ENCODE data around the gene GLIS1. TPM values are rescaled to one million over a fixed set of nuclear protein-coding genes. Genes with fewer than 3 reads are reported as not detected.

The GLIS1 gene
- total RNA-seq, 1 experiment from 2014 or later: 0.28 TPM

DNA sequence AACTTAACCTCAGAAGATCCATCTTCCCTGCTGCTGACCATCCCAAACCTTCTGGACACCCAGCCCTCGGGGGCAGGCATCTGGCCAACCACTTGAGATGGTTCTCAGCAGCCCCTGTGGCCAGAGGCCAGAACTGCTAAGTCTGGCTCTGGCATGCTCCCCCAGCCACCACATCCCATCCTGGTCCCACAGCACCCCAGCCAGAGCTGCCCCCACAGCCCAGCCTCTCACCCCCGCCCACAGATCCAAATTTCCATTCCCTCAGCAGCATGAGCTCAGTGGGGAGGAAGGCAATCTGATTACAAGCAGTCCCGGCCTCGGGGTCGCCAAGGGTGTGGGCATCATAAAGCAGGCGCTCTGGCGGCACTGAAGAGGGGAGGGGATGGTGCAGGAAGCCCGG is 45.6 kb downstream of the GLIS1 start:
- no peaks in the 10 kb centered on the region for H3K23me2 ChIP-seq (ENCODE audit: insufficient read length, low read depth, low read length, poor library complexity, severe bottlenecking)
- H2BK120ac ChIP-seq (ENCODE audit: low read depth, low read length, poor library complexity, severe bottlenecking): no peak overlapping the region
- H3K36me3 Mint-ChIP-seq (ENCODE audit: insufficient read depth in 1 of 3, low read depth in 3 of 3): no peaks in the 10 kb centered on the region
- no peak overlapping the region for H2BK15ac ChIP-seq (ENCODE audit: low read depth, low read length)
- H3K27ac Mint-ChIP-seq: no peak overlapping the region
- H3K14ac ChIP-seq (ENCODE audit: insufficient read depth, low read length): no peak overlapping the region; the same call in 1 of the 2 replicates
- no peaks in the 10 kb centered on the region for H4K20me1 ChIP-seq (ENCODE audit: control insufficient read depth, insufficient read depth, insufficient read length)
- H3K4me1 Mint-ChIP-seq: peaks cover 14 to 18% of the 10 kb centered on the region in 2 experiments
- TF ChIP-seq, protein P1, sequence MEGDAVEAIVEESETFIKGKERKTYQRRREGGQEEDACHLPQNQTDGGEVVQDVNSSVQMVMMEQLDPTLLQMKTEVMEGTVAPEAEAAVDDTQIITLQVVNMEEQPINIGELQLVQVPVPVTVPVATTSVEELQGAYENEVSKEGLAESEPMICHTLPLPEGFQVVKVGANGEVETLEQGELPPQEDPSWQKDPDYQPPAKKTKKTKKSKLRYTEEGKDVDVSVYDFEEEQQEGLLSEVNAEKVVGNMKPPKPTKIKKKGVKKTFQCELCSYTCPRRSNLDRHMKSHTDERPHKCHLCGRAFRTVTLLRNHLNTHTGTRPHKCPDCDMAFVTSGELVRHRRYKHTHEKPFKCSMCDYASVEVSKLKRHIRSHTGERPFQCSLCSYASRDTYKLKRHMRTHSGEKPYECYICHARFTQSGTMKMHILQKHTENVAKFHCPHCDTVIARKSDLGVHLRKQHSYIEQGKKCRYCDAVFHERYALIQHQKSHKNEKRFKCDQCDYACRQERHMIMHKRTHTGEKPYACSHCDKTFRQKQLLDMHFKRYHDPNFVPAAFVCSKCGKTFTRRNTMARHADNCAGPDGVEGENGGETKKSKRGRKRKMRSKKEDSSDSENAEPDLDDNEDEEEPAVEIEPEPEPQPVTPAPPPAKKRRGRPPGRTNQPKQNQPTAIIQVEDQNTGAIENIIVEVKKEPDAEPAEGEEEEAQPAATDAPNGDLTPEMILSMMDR (conservative IDR thresholded peaks at IDR 0.05): no peak
- no peak for DNase-seq
- H3K9ac ChIP-seq (ENCODE audit: extremely low read depth, insufficient read length, low read length): no peak overlapping the region
- H3K4me1 ChIP-seq (ENCODE audit: insufficient read depth, low read length): no peaks in the 10 kb centered on the region
- no peak overlapping the region for H3K56ac ChIP-seq (ENCODE audit: insufficient read length, low read depth, low read length)
- no peak overlapping the region for H3K18ac ChIP-seq (ENCODE audit: insufficient read length, low read depth, low read length)
- H3K27ac ChIP-seq (ENCODE audit: insufficient read length, low read depth, low read length): no peak overlapping the region
- no peak overlapping the region for H4K91ac ChIP-seq (ENCODE audit: insufficient read length, low read depth, low read length)
- H3T11ph ChIP-seq (ENCODE audit: low read length): no peak overlapping the region
- peaks cover 15% of the 10 kb centered on the region for H3K27me3 Mint-ChIP-seq (ENCODE audit: low read depth)
- no peak overlapping the region for H3K4me3 Mint-ChIP-seq
- no peak overlapping the region for H2BK20ac ChIP-seq (ENCODE audit: low read depth, low read length, poor library complexity, severe bottlenecking)
- no peaks in the 10 kb centered on the region; the same call in 1 of the 2 replicates for H3K27me3 ChIP-seq (ENCODE audit: insufficient read depth, low read length)
- WGBS (ENCODE audit: extremely low coverage, insufficient read length, low lambda C conversion rate): no CpG with 5 or more reads among the region's 8 CpGs
- no peak overlapping the region for H3K23ac ChIP-seq (ENCODE audit: insufficient read length, low read depth, low read length)
- H2AK5ac ChIP-seq (ENCODE audit: insufficient read length, low read length): no peak overlapping the region
- H4K5ac ChIP-seq (ENCODE audit: insufficient read length, low read depth, low read length): no peak overlapping the region
- no peak overlapping the region for H2AFZ ChIP-seq (ENCODE audit: low read length)
- H3K9me3 ChIP-seq (ENCODE audit: control insufficient read depth, low read depth, low read length): no peaks in the 10 kb centered on the region
- H3K4me2 ChIP-seq (ENCODE audit: insufficient read depth, insufficient read length, low read length): no peak overlapping the region
- H3K4ac ChIP-seq (ENCODE audit: low read depth, low read length): no peak overlapping the region
- H3K79me1 ChIP-seq (ENCODE audit: insufficient read depth, low read depth, low read length, poor library complexity, severe bottlenecking): no peaks in the 10 kb centered on the region
- H2BK5ac ChIP-seq (ENCODE audit: insufficient read length, low read length): no peak overlapping the region
- no peak overlapping the region for H4K8ac ChIP-seq (replicated peaks; ENCODE audit: insufficient read length, low read depth, low read length)
- H3K9me3 Mint-ChIP-seq: no peaks in the 10 kb centered on the region
- H3K79me2 ChIP-seq (ENCODE audit: insufficient read depth, low read length): no peaks in the 10 kb centered on the region
- H2BK12ac ChIP-seq (ENCODE audit: insufficient read length, low read depth, low read length): no peak overlapping the region
